GM19023 (cell line): Measurements from ENCODE around the gene BMP7.
"Not testable (repeated sequence)": the region's sequence is repeated elsewhere in the genome, so short reads cannot be mapped to it uniquely, and the experiment has no call there.

Experiments
- ATAC-seq: cut with Tn5 transposase; IDR thresholded peaks from one replicate; pipeline ENCODE4 v1.9.1; 2021; ENCODE audit warnings: mild to moderate bottlenecking, moderate library complexity; ENCODE audit not compliant: unreplicated experiment

The BMP7 gene

GRCh38 chr20:57288651-57289277 lies 22.3 kb upstream of the BMP7 start:
- ATAC-seq: no peak

- ATAC-seq: no peak
Measured at GRCh38 chr20:57287901-57288300, 21.5 kb upstream of the BMP7 start.

GRCh38 chr20:57287007-57287880 lies 20.8 kb upstream of the BMP7 start:
- ATAC-seq: no peak

GRCh38 chr20:57283860-57284259 lies 17.4 kb upstream of the BMP7 start:
- ATAC-seq: no peak

DNA sequence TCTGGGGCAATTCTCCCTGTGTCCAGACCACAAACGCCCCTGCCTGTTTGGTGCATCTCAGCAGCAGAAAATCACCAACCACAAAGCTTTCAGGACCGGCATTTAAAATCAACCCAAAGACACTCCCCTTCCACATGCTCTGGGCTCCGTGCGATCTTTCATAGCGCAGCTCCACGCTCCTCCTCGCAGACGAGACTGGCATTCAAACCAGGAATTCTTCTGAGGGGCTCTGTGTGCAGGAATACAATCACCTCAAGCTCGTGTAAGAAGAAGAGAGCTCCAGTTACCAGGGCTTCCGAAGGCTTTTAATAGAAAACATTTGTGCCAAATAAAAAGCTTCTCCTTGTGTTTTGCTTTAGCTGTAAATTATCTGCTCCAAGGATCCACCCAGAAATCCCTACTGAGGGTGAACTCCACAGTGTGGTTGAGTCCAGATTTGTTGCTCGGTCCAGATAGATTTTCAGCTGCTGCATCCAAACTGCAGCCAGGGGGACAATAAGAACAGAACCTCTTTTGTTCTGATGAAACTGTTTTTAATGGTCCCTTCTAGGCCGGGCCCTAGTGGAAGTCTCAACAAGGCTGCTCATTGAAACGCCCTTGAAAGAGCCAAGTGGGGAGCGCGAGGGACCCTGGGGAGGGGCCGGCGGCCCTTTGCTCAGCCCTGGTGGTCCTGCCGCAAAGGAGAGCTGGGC lies 16.4 kb upstream of the BMP7 start:
- no peak for ATAC-seq

DNA sequence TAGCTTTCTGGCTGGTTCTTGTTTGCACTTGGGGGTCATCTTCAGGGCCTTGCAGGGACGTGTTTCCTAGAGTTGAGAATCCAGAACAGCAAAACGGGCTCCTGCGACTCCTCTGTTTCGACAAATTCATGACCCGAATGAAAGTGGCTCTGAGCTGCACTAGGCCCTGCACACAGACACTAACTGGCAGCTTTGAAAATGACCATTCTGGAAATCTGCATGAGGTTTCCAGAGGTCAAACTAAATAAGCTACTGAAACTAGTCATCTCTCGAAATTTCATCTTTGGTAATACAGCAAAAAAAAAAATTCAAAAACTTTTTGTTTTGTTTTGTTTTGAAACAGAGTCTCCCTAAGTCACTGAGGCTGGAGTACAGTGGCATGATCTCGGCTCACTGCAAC lies 15.5 kb upstream of the BMP7 start:
- ATAC-seq: no peak

- no peak for ATAC-seq
Measured at GRCh38 chr20:57280221-57280620, 13.8 kb upstream of the BMP7 start.

DNA sequence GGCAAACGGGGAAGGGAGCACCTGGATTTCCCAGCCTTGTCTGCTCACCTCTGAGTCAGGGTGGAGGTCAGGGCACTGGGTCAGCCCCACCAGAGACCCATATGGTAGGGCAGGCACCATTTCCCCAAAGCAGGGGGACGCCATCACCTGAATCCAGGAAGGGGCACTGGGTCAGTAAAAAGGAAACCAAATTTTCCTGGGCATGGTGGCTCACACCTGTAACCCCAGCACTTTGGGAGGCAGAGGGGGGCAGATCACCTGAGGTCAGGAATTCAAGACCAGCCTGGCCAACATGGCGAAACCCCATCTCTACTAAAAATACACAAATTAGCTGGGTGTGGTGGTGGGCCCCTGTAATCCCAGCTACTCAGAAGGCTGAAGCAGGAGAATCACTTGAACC lies 13.1 kb upstream of the BMP7 start:
- ATAC-seq: not testable (repeated sequence)

DNA sequence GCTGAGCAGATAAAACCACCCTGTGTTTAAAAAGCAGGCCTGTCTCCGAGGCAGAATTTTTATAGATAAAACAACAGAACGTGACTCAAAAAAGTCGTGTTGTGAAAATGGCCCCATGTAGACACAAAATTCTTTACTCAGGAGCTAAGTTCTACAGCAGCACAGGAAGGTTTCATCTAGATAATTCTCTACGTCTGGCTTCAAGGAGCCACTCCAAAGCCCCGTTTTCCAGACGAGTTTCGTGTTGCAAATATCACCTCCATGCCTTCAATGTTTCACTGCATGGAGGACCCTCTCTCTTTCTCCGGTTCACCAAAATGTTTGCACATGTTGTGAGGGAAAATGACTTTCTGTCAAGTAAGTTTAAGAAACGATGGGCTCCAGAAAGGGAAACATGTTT lies 12.0 kb upstream of the BMP7 start:
- no peak for ATAC-seq

GRCh38 chr20:57277398-57278105 lies 11.1 kb upstream of the BMP7 start:
- ATAC-seq: no peak

GRCh38 chr20:57276221-57276620 lies 9.8 kb upstream of the BMP7 start:
- no peak for ATAC-seq

DNA sequence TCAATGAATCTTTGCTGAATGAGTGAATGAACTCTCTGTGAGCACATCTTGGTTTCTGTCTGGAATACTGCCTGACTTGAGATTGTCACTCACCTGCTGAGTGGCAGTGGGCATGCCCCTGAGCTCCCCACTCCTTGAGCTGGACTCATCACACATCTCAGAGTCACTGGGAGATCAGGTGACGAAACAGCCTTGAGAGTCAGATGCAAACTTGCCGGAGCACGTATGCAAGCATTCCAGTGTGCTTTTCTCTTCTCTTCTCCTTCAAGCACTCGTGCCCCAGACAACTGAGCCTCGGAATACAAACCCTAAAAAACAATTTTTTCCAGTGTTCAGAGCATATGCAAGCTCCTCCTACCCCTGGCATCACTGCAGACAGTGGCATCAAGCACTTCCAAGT lies 9.4 kb upstream of the BMP7 start:
- no peak for ATAC-seq

DNA sequence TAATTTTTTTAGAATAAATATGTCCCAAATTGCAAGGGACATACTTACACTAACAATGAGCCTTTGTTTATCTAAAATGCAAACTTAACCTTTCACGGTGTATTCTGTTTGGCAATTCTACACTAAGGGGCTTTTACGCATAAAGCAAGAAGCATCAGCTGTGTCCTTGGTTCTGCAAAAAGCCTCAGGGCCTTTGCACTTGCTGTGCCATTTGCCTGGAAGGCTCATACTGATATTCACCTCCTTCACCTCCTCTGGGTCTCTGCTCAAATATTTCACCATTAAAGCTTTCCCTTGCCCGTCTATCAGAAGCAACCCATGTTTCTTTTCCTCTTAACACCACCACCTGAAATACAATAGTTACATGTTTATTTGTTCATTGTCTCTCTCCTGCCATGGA lies 8.9 kb upstream of the BMP7 start:
- ATAC-seq: no peak

- no peak for ATAC-seq
Measured at GRCh38 chr20:57274846-57275245, 8.4 kb upstream of the BMP7 start.

DNA sequence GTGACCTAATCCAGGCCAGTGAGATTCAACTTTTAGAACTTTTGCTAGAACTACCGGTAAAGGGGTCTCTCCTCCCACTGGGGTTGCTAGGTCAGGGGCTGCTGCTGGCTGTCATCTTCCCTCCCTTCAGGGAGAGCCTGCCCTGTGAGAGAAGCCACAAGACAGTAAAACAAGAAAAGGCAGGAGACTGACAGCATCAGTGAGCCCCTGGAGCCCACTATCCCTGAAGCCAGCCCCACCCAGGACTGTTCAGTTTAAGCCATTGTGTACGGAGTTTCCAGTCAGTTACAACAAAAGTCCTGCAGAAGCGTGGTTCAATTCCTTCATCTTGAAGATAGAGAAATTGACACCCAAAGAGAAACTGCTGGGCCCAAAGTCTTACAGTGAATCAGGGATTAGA lies 7.9 kb upstream of the BMP7 start:
- ATAC-seq: no peak

GRCh38 chr20:57272883-57273535 lies 6.6 kb upstream of the BMP7 start:
- no peak for ATAC-seq

DNA sequence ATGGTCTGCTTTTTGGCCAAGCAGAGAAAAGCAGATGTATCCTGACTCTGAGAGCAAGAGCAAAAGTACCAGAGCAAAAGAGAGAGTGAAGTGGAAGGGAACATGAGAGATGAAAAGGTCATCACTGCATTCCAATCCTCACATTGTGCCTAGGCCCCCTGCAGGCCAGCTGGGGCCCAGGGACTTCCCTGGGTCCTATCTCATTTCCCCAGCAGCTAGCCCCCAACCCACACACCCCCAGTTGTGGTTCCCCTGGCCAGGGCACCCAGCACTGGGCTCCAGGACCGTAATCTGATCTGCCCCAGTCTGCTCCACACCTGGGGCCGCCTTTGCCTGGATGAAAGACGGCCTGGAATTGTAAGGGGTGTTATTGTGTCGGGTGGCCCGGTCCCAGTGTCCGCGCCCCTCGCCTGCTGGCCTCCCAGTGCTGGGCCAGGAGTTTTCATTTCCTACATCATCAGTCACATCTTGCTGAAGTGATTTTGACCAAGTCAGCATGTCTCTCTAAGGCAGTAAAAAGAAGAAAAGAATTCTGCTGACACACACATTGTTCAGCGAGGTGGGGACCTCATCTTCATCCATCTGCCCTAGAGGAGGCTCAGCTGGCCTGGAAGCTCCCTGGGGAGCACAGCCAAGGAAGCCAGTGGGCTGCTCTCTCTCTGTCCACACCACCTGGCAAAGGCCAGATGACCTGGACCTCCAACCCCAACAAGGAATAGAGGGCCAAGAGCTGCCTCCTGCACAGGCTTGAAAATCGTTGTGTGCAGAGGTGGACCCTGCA lies 4.0 kb upstream of the BMP7 start:
- no peak for ATAC-seq

GRCh38 chr20:57269148-57269984 lies 2.9 kb upstream of the BMP7 start:
- no peak for ATAC-seq

DNA sequence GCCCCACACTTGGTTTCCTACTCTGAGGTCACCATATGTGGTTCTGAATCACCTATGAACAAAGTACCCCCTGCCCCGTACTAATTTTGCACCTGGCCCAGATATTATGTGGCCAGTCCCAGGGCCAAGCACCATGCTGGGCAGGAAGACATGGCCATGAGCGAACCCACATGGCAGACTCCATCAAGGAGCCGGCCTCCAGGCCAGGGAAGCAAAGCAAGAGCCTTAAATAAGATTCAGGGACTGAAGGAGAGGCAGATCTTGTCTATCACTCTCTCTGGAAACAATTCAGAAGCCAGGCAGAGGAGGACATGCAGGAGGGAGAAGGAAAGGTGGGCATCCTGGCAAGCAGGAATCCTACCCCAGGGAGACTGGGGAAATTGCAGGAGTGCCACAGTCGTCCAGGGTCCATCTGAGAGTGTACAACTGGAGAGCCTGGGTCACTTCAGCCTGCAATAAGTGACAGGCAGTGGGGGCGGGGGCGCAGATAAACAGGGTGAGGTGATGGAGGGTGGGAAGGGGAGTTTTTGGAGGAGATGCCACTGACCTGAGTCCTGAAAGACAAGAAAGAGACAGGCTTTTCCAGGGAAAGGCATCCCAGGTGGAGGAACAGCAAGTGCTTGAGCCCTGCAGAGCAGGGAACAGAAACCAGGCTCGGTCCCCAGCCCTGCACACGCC lies 2.1 kb upstream of the BMP7 start:
- no peak for ATAC-seq
